Osteoblast (primary cell): Measurements from ENCODE around the gene INO80B. TPM values are rescaled to one million over a fixed set of nuclear protein-coding genes. Genes with fewer than 3 reads are reported as not detected.

Experiments
- DNase-seq: peaks from one replicate; pipeline ENCODE4 v3.0.0; 2011; ENCODE audit warnings: low spot score, mixed read lengths; ENCODE audit not compliant: insufficient read length; ENCODE audit errors: missing footprints
- H2AFZ ChIP-seq: 2 replicates; pipeline ENCODE4 v1.6.0; 2011; ENCODE audit warnings: mild to moderate bottlenecking, low read length
- H3K27ac ChIP-seq: 2 replicates; pipeline ENCODE4 v1.5.1; 2011; ENCODE audit warnings: mild to moderate bottlenecking, low read depth, low read length, moderate library complexity
- H3K27me3 ChIP-seq: 2 replicates; pipeline ENCODE4 v1.6.0; 2012; ENCODE audit warnings: mild to moderate bottlenecking, control low read depth, inconsistent platforms, low read length, moderate library complexity; ENCODE audit not compliant: insufficient read depth
- H3K36me3 ChIP-seq: 2 replicates; pipeline ENCODE4 v1.5.1; 2011; ENCODE audit warnings: mild to moderate bottlenecking, low read length, control low read depth, moderate library complexity; ENCODE audit not compliant: insufficient read depth
- H3K4me1 ChIP-seq: 2 replicates; pipeline ENCODE4 v1.5.1; 2011; ENCODE audit warnings: mild to moderate bottlenecking, low read length, control low read depth, moderate library complexity; ENCODE audit not compliant: insufficient read depth
- H3K4me2 ChIP-seq: 2 replicates; pipeline ENCODE4 v1.6.0; 2011; ENCODE audit warnings: mild to moderate bottlenecking, low read length; ENCODE audit not compliant: insufficient read depth
- H3K4me3 ChIP-seq: fragments of 200-600 bp; sonication (generic); 3 replicates; pipeline ENCODE4 v1.5.1; 2012; ENCODE audit warnings: mild to moderate bottlenecking, low read length, inconsistent platforms; ENCODE audit not compliant: insufficient read depth
- H3K79me2 ChIP-seq: 2 replicates; pipeline ENCODE4 v1.6.0; 2012; ENCODE audit warnings: mild to moderate bottlenecking, low read length, control low read depth, inconsistent platforms; ENCODE audit not compliant: insufficient read depth
- H3K9me3 ChIP-seq: 2 replicates; pipeline ENCODE4 v1.5.1; 2011; ENCODE audit warnings: low read depth, low read length, control low read depth
- H4K20me1 ChIP-seq: 2 replicates; pipeline ENCODE4 v1.6.0; 2012; ENCODE audit warnings: mild to moderate bottlenecking, low read length, control low read depth; ENCODE audit not compliant: insufficient read depth
- total RNA-seq: library from RNA; depleted of rRNA; stranded (reverse); fragments of >200 nt; gene quantifications from 2 replicates; pipeline ENCODE4 v1.2.3, GENCODE V29; 2012
- TF ChIP-seq, protein P1 (sequence below): IDR thresholded peaks from 2 replicates; pipeline ENCODE4 v1.5.1; 2011; ENCODE audit warnings: mild to moderate bottlenecking, low read depth, low read length, moderate library complexity; ENCODE audit errors: extremely low read depth

INO80B gene
- total RNA-seq, 1 donor, result 15.9 TPM

GRCh38 chr2:74417197-74417596 lies 37.7 kb upstream of the INO80B start:
- no peaks in the 10 kb centered on the region for H3K36me3 ChIP-seq
- no peaks in the 10 kb centered on the region for H3K79me2 ChIP-seq
- no peaks in the 10 kb centered on the region for H4K20me1 ChIP-seq
- no peak overlapping the region for H2AFZ ChIP-seq
- H3K4me1 ChIP-seq, result peaks cover 18% of the 10 kb centered on the region
- H3K4me2 ChIP-seq, result no peak overlapping the region
- H3K4me3 ChIP-seq, result no peak overlapping the region
- TF ChIP-seq, protein P1, sequence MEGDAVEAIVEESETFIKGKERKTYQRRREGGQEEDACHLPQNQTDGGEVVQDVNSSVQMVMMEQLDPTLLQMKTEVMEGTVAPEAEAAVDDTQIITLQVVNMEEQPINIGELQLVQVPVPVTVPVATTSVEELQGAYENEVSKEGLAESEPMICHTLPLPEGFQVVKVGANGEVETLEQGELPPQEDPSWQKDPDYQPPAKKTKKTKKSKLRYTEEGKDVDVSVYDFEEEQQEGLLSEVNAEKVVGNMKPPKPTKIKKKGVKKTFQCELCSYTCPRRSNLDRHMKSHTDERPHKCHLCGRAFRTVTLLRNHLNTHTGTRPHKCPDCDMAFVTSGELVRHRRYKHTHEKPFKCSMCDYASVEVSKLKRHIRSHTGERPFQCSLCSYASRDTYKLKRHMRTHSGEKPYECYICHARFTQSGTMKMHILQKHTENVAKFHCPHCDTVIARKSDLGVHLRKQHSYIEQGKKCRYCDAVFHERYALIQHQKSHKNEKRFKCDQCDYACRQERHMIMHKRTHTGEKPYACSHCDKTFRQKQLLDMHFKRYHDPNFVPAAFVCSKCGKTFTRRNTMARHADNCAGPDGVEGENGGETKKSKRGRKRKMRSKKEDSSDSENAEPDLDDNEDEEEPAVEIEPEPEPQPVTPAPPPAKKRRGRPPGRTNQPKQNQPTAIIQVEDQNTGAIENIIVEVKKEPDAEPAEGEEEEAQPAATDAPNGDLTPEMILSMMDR, result no peak
- DNase-seq, result peak; percentile 51
- no peaks in the 10 kb centered on the region for H3K27me3 ChIP-seq
- no peak overlapping the region for H3K27ac ChIP-seq
- no peaks in the 10 kb centered on the region for H3K9me3 ChIP-seq

DNA sequence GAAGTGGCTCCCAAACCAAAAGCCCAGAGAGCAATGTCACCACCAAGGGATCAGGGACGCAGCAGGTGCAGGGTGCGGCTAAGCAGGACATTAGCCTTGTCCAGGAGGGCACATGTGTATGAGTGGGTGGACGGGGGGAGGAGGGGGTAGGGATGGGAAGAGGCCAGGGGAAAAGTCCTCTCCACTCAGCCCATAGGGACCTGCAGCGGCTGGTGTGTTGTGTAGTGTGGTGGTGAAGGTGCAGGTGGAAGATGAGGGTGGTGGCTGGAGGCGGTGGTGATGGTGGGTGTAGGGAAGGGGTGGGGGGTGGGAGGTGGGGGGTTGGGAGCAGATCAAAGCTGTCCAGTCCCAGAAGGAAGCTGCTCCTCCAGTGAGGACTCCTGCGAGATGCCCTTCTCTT lies 37.1 kb upstream of the INO80B start:
- Histone ChIP-seq H3K36me3 (no peaks in the 10 kb centered on the region), H3K4me1 (peaks cover 19% of the 10 kb centered on the region), H3K4me3 (no peak overlapping the region), H3K9me3 (no peaks in the 10 kb centered on the region), H3K79me2 (no peaks in the 10 kb centered on the region), H3K27ac (no peak overlapping the region), H2AFZ (no peak overlapping the region), H3K27me3 (no peaks in the 10 kb centered on the region), H4K20me1 (no peaks in the 10 kb centered on the region), H3K4me2 (no peak overlapping the region)
- TF ChIP-seq, protein P1, result no peak
- DNase-seq, result peak; percentile 59

DNA sequence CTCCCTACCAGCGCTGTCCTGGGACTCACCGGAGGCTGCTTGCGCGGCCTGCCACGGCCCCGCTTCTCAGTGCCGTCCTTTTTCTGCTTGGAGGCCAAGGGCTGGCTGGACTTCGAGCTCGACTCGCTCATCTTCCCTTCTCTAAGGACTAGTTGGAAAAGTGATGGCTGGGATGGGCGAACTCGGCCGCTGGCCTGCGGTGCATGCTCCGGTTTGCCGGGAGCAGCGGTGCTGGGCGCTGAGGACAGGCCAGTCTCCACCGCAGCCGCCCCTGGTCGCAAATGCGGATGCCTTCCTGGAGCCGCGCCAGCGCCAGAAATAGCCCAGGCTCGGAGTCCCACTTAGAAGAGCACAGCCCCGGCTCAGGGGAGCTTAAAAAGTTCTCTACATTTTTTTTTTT lies 36.6 kb upstream of the INO80B start:
- Histone ChIP-seq H3K27me3 (no peaks in the 10 kb centered on the region), H3K9me3 (no peaks in the 10 kb centered on the region), H3K79me2 (no peaks in the 10 kb centered on the region), H3K4me3 (no peak overlapping the region), H3K4me2 (no peak overlapping the region), H4K20me1 (no peaks in the 10 kb centered on the region), H3K4me1 (peaks cover 19% of the 10 kb centered on the region), H3K36me3 (no peaks in the 10 kb centered on the region), H2AFZ (no peak overlapping the region), H3K27ac (no peak overlapping the region)
- DNase-seq, result peak; percentile 39
- TF ChIP-seq, protein P1, result no peak

- H3K79me2 ChIP-seq, result no peaks in the 10 kb centered on the region
- no peak overlapping the region for H2AFZ ChIP-seq
- peaks cover 15% of the 10 kb centered on the region for H3K4me1 ChIP-seq
- peak; percentile 77 for DNase-seq
- H3K27ac ChIP-seq, result no peak overlapping the region
- H3K36me3 ChIP-seq, result no peaks in the 10 kb centered on the region
- no peaks in the 10 kb centered on the region for H3K9me3 ChIP-seq
- no peaks in the 10 kb centered on the region for H4K20me1 ChIP-seq
- H3K27me3 ChIP-seq, result no peaks in the 10 kb centered on the region
- no peak overlapping the region for H3K4me3 ChIP-seq
- TF ChIP-seq, protein P1, result no peak
- no peak overlapping the region for H3K4me2 ChIP-seq
Observed at GRCh38 chr2:74419345-74419744, 35.5 kb upstream of the INO80B start.
